Upper lobe of left lung (tissue), 6 donors: ENCODE data around the gene ANO4. TPM values are rescaled to one million over a fixed set of nuclear protein-coding genes. Genes with fewer than 3 reads are reported as not detected.

ENCODE experiments used
- ATAC-seq, 2 donors: fragments of 200-7000 bp; cut with Tn5 transposase; one replicate each; pipeline ENCODE4 v1.9.1; 2022; ENCODE audit warnings: mild to moderate bottlenecking in 2 of 2, moderate library complexity in 2 of 2; ENCODE audit not compliant: low FRiP score in 2 of 2
- DNase-seq, 2 donors: peaks; one replicate each; pipeline ENCODE4 v3.0.0-alpha.2; 2019 to 2020
- H3K27ac ChIP-seq, 4 donors: fragments of 200-600 bp; sonication (generic); one replicate each; pipeline ENCODE4 v1.5.1; 2016 to 2019
- H3K27me3 ChIP-seq, 4 donors: fragments of 200-600 bp; sonication (generic); one replicate each; pipeline ENCODE4 v1.5.1; 2017 to 2019
- H3K36me3 ChIP-seq, 4 donors: fragments of 200-600 bp; sonication (generic); one replicate each; pipeline ENCODE4 v1.5.1; 2016 to 2019
- H3K4me1 ChIP-seq, 4 donors: fragments of 200-600 bp; sonication (generic); one replicate each; pipeline ENCODE4 v1.5.1; 2018 to 2019
- H3K4me3 ChIP-seq, 4 donors: fragments of 200-600 bp; sonication (generic); one replicate each; pipeline ENCODE4 v1.5.1; 2017 to 2019; ENCODE audit warnings: mild to moderate bottlenecking in 2 of 4, moderate library complexity in 1 of 4
- H3K9me3 ChIP-seq, 4 donors: fragments of 200-600 bp; sonication (generic); one replicate each; pipeline ENCODE4 v1.5.1; 2018 to 2019
- EP300 ChIP-seq, 4 donors: sonication (generic); formaldehyde crosslinking; IDR thresholded peaks; one replicate each; pipeline ENCODE4 v1.5.1; 2017; ENCODE audit warnings: antibody characterized with exemption in 4 of 4, control low read depth in 2 of 4
- POLR2A ChIP-seq, 4 donors: fragments of 450-650 bp; IDR thresholded peaks; one replicate each; pipeline ENCODE4 v1.5.1; 2016 to 2017; ENCODE audit warnings: antibody characterized with exemption in 4 of 4, mild to moderate bottlenecking in 2 of 4
- POLR2AphosphoS5 ChIP-seq, 2 donors: sonication (generic); formaldehyde crosslinking; IDR thresholded peaks; one replicate each; pipeline ENCODE4 v1.5.1; 2017; ENCODE audit warnings: antibody characterized with exemption in 2 of 2
- WGBS, 2 donors: methylation state at CpG; one replicate each; pipeline ENCODE4 v1.1.5; 2017 to 2018; 5-methylcytosine and 5-hydroxymethylcytosine counted together
- total RNA-seq, 6 donors: library from RNA; depleted of rRNA in 4 of 6; stranded (reverse); fragments of >200 nt in 4 of 6; gene quantifications; one replicate each; pipeline versions ENCODE4 v1.1.0 to v1.2.1, GENCODE V29; 2016 to 2021
- TF ChIP-seq, protein P1 (sequence below), 6 experiments: fragments of 450-650 bp in 4 of 6; fragments of 200-600 bp in 2 of 6; sonication (generic) in 2 of 6; IDR thresholded peaks; one replicate each; pipeline ENCODE4 v1.5.1; 2016 to 2019; ENCODE audit warnings: antibody characterized with exemption in 6 of 6
- donor health status: DM: no; HTN: no; CAD: no; lungs with moderate emphysema.
- donor health status: DM: no; HTN: yes; CAD: no; lungs with severe emphysema.

Gene ANO4
- total RNA-seq, 6 donors from 2014 or later = 0.17 to 1.2 (median 0.30) TPM; not detected in 3

DNA sequence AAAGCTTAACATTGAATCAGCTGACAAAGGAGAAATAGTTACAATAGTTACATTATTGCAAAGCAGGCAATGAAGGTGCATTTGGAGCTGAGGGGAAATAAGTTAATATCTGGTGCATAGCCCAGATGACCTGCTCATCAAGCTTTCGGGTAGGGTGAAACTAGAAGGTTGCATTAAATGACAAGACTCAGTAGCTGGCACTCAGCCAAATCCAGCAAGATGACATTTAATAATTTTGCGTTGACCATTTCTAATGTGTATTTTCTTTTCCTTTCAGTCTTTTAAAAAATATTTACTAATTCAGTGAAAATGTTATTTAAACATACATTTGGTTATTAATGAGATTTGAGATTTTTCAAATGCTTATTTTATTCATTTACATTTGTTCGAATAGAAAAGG, 226.9 kb downstream of the ANO4 start:
- Histone ChIP-seq H3K36me3 (no peaks in the 10 kb centered on the region), H3K9me3 (no peaks in the 10 kb centered on the region), H3K4me1 (no peaks in the 10 kb centered on the region), H3K4me3 (no peak overlapping the region), H3K27me3 (no peaks in the 10 kb centered on the region), H3K27ac (no peak overlapping the region)
- DNase-seq = no peak
- TF ChIP-seq POLR2A (IDR thresholded peaks at IDR 0.05) (no peak), EP300 (IDR thresholded peaks at IDR 0.05) (no peak), POLR2AphosphoS5 (IDR thresholded peaks at IDR 0.05) (no peak)
- TF ChIP-seq, protein P1, sequence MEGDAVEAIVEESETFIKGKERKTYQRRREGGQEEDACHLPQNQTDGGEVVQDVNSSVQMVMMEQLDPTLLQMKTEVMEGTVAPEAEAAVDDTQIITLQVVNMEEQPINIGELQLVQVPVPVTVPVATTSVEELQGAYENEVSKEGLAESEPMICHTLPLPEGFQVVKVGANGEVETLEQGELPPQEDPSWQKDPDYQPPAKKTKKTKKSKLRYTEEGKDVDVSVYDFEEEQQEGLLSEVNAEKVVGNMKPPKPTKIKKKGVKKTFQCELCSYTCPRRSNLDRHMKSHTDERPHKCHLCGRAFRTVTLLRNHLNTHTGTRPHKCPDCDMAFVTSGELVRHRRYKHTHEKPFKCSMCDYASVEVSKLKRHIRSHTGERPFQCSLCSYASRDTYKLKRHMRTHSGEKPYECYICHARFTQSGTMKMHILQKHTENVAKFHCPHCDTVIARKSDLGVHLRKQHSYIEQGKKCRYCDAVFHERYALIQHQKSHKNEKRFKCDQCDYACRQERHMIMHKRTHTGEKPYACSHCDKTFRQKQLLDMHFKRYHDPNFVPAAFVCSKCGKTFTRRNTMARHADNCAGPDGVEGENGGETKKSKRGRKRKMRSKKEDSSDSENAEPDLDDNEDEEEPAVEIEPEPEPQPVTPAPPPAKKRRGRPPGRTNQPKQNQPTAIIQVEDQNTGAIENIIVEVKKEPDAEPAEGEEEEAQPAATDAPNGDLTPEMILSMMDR (IDR thresholded peaks at IDR 0.05) = no peak
- 86 to 91% methylated on average over 3 of the region's 3 CpGs for WGBS, 2 donors
- no peak for ATAC-seq

DNA sequence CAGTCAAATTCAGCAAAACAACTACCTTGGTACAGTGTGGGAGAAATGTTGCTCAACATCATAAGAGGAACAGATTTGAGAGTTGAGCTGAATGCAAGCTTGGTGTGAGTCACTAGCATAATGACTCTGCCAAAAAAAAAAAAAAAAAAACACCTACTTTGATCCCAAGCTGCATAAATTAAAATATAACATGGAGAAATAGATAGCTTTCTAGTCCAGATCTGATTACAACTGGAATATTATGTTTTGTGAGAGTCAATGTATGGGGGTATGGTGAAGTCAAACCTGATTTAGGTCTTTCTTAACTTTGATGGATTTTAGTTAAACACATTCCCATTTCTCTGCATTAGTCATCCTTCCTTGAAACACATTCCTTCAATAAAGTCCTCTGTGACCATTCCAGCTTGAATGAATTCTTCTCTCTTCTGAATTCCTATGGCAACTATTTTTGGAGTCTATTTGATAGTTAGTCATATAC, 227.4 kb downstream of the ANO4 start:
- peak in 1 of 2 donors; percentile 73 for ATAC-seq
- H3K36me3 ChIP-seq = no peaks in the 10 kb centered on the region
- TF ChIP-seq POLR2A (IDR thresholded peaks at IDR 0.05) = no peak
- TF ChIP-seq EP300 (IDR thresholded peaks at IDR 0.05) = no peak
- TF ChIP-seq POLR2AphosphoS5 (IDR thresholded peaks at IDR 0.05) = no peak
- TF ChIP-seq, protein P1 (IDR thresholded peaks at IDR 0.05) = no peak
- no peaks in the 10 kb centered on the region for H3K4me1 ChIP-seq
- no peak overlapping the region for H3K4me3 ChIP-seq
- no peak overlapping the region for H3K27ac ChIP-seq
- H3K9me3 ChIP-seq = no peaks in the 10 kb centered on the region
- H3K27me3 ChIP-seq = no peaks in the 10 kb centered on the region
- no peak for DNase-seq

DNA sequence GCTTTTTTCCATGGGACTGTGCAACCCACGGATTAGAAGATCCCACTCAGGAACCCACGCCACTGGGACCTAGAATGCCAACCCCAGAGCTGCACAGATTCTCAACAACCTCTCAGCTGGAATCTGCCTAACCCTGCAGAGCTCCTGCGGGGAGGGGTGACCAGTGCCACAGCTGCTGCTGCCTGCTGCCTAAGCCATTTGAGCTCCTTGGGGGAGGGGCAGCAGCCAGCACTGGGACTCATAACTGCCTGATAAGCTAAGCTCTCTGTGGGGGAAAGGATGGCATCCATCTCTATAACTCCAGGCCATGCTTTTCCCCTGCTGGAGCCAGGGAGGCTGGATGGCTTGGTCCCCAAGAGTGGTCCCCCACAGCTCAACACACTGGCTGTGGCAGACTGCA, 232.6 kb downstream of the ANO4 start:
- Histone ChIP-seq H3K36me3 (no peaks in the 10 kb centered on the region), H3K27ac (no peak overlapping the region), H3K9me3 (no peaks in the 10 kb centered on the region), H3K27me3 (no peaks in the 10 kb centered on the region), H3K4me1 (no peaks in the 10 kb centered on the region), H3K4me3 (no peak overlapping the region)
- no peak for ATAC-seq
- WGBS, 2 donors = 79% methylated on average over 3 of the region's 3 CpGs; no CpG with 5 or more reads in 1 of the 2 donors
- DNase-seq = no peak
- TF ChIP-seq POLR2A (IDR thresholded peaks at IDR 0.05) (no peak), POLR2AphosphoS5 (IDR thresholded peaks at IDR 0.05) (no peak), EP300 (IDR thresholded peaks at IDR 0.05) (no peak)
- TF ChIP-seq, protein P1 (IDR thresholded peaks at IDR 0.05) = no peak

DNA sequence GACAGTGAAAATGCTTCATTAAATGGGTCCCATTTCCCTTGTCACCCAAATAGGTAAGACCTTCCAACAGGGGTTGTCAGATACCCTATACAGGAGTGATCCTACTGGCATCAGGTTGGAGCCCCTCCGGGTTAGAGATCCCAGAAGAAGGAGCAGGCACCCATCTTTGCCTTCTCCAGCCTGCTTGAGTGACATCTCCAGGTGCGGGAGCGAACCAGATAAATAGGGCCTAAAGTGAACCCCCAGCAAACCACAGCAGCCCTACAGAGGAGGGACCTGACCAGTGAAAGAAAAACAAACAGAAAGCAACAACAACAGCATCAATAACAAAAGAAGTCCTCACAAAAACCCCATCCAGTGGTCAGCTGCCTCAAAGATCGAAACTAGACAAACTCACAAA, 233.2 kb downstream of the ANO4 start:
- TF ChIP-seq, protein P1 (IDR thresholded peaks at IDR 0.05) = no peak
- TF ChIP-seq EP300 (IDR thresholded peaks at IDR 0.05) (no peak), POLR2AphosphoS5 (IDR thresholded peaks at IDR 0.05) (no peak), POLR2A (IDR thresholded peaks at IDR 0.05) (no peak)
- Histone ChIP-seq H3K27ac (no peak overlapping the region), H3K36me3 (no peaks in the 10 kb centered on the region), H3K4me1 (no peaks in the 10 kb centered on the region), H3K9me3 (no peaks in the 10 kb centered on the region), H3K27me3 (no peaks in the 10 kb centered on the region), H3K4me3 (no peak overlapping the region)
- DNase-seq = no peak
- WGBS, 2 donors = 81 to 90% methylated on average over 4 of the region's 4 CpGs
- ATAC-seq = no peak

DNA sequence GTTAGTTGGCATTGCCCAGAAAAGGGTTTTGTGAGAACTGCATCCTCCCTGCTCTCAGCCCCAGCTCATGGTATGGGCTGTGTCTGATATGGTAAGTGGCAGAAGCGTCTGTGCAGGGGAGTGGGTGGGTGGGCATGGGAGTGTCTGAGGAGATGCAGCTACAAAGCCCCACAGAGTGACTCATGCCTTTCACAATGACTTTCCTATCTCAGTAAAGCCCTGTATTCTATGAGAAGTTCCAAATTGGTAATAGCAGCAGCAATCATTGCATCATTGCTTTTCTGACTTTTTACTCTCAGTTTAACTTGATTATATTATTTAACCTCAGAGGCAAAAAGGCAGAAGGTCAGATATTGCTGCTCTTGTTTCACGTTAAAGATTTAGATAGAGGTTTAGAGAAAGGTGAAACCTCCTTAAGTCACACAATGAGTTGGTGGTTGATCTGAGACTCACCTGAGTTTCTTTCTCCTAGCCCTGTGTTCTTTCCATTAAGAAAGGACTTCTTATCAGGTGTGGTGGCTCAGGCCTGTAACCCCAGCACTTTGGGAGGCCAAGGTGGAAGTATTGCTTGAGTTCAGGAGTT, 243.8 kb downstream of the ANO4 start:
- Histone ChIP-seq H3K4me1 (no peaks in the 10 kb centered on the region), H3K27me3 (no peaks in the 10 kb centered on the region), H3K36me3 (no peaks in the 10 kb centered on the region), H3K27ac (no peak overlapping the region), H3K9me3 (no peaks in the 10 kb centered on the region), H3K4me3 (no peak overlapping the region)
- TF ChIP-seq POLR2A (IDR thresholded peaks at IDR 0.05) (no peak), EP300 (IDR thresholded peaks at IDR 0.05) (no peak)
- TF ChIP-seq, protein P1 (IDR thresholded peaks at IDR 0.05) = no peak
- 59 to 72% methylated on average over 2 of the region's 2 CpGs for WGBS, 2 donors
- no peak for ATAC-seq
- no peak for DNase-seq
